H9 (cell line): ENCODE data around the gene KIF26B. TPM values are rescaled to one million over a fixed set of nuclear protein-coding genes. Genes with fewer than 3 reads are reported as not detected.

ENCODE experiments used
- DNase-seq: peaks from one replicate; pipeline ENCODE4 v3.0.0-alpha.2; 2017
- H2AFZ ChIP-seq: one replicate; pipeline ENCODE4 v1.6.1; 2013; ENCODE audit warnings: mild to moderate bottlenecking, low read length, control low read depth, moderate library complexity
- H2AK5ac ChIP-seq: 2 replicates; pipeline ENCODE4 v1.6.1; 2013; ENCODE audit warnings: low read length, control low read depth, mixed read lengths; ENCODE audit not compliant: insufficient read length
- H2BK120ac ChIP-seq: one replicate; pipeline ENCODE4 v1.6.1; 2013; ENCODE audit warnings: low read depth, mild to moderate bottlenecking, low read length, control low read depth, inconsistent platforms; ENCODE audit not compliant: poor library complexity, severe bottlenecking
- H2BK12ac ChIP-seq: 2 replicates; pipeline ENCODE4 v1.6.1; 2013; ENCODE audit warnings: low read length, control low read depth, mixed read lengths, low read depth; ENCODE audit not compliant: insufficient read length
- H2BK15ac ChIP-seq: 2 replicates; pipeline ENCODE4 v1.6.1; 2013; ENCODE audit warnings: low read depth, low read length, control low read depth
- H2BK20ac ChIP-seq: one replicate; pipeline ENCODE4 v1.6.1; 2013; ENCODE audit warnings: low read depth, mild to moderate bottlenecking, low read length, control low read depth, inconsistent platforms; ENCODE audit not compliant: poor library complexity, severe bottlenecking
- H2BK5ac ChIP-seq: 2 replicates; pipeline ENCODE4 v1.6.1; 2013; ENCODE audit warnings: low read length, control low read depth, mixed read lengths; ENCODE audit not compliant: insufficient read length
- H3K14ac ChIP-seq: 2 replicates; pipeline ENCODE4 v1.6.1; 2013; ENCODE audit warnings: low read length, control low read depth; ENCODE audit not compliant: insufficient read depth
- H3K18ac ChIP-seq: 2 replicates; pipeline ENCODE4 v1.6.1; 2013; ENCODE audit warnings: low read depth, mild to moderate bottlenecking, mixed read lengths, low read length, control low read depth; ENCODE audit not compliant: insufficient read length
- H3K23ac ChIP-seq: 2 replicates; pipeline ENCODE4 v1.6.1; 2013; ENCODE audit warnings: low read length, control low read depth, mixed read lengths, low read depth; ENCODE audit not compliant: insufficient read length
- H3K23me2 ChIP-seq: 2 replicates; pipeline ENCODE4 v1.6.1; 2013; ENCODE audit warnings: low read depth, mild to moderate bottlenecking, mixed read lengths, low read length, control low read depth; ENCODE audit not compliant: insufficient read length, poor library complexity, severe bottlenecking
- H3K27ac ChIP-seq: 2 replicates; pipeline ENCODE4 v1.5.1; 2013; ENCODE audit warnings: low read length, control low read depth, mixed read lengths, low read depth; ENCODE audit not compliant: insufficient read length
- H3K27me3 ChIP-seq: 2 replicates; pipeline ENCODE4 v1.6.1; 2013; ENCODE audit warnings: low read length, control low read depth, inconsistent platforms; ENCODE audit not compliant: insufficient read depth
- H3K4ac ChIP-seq: 2 replicates; pipeline ENCODE4 v1.6.1; 2013; ENCODE audit warnings: low read depth, mild to moderate bottlenecking, control low read depth, inconsistent platforms, low read length, moderate library complexity
- H3K4me1 ChIP-seq: 2 replicates; pipeline ENCODE4 v1.6.1; 2013; ENCODE audit warnings: low read length, control low read depth, inconsistent platforms; ENCODE audit not compliant: insufficient read depth
- H3K4me2 ChIP-seq: 2 replicates; pipeline ENCODE4 v1.6.1; 2013; ENCODE audit warnings: low read length, control low read depth, mixed read lengths; ENCODE audit not compliant: insufficient read length, insufficient read depth
- H3K56ac ChIP-seq: 2 replicates; pipeline ENCODE4 v1.6.1; 2013; ENCODE audit warnings: low read depth, mild to moderate bottlenecking, mixed read lengths, low read length, control low read depth; ENCODE audit not compliant: insufficient read length
- H3K79me1 ChIP-seq: 2 replicates; pipeline ENCODE4 v1.6.1; 2013; ENCODE audit warnings: low read depth, mild to moderate bottlenecking, moderate library complexity, low read length, control low read depth, inconsistent platforms; ENCODE audit not compliant: insufficient read depth, poor library complexity, severe bottlenecking
- H3K79me2 ChIP-seq: 2 replicates; pipeline ENCODE4 v1.6.1; 2013; ENCODE audit warnings: low read length, control low read depth, inconsistent platforms; ENCODE audit not compliant: insufficient read depth
- H3K9ac ChIP-seq: 2 replicates; pipeline ENCODE4 v1.6.1; 2013; ENCODE audit warnings: low read length, control low read depth, mixed read lengths; ENCODE audit not compliant: insufficient read length; ENCODE audit errors: extremely low read depth
- H3K9me3 ChIP-seq: one replicate; pipeline ENCODE4 v1.6.1; 2013; ENCODE audit warnings: low read depth, low read length, inconsistent platforms; ENCODE audit not compliant: control insufficient read depth
- H3T11ph ChIP-seq: one replicate; pipeline ENCODE4 v1.6.1; 2013; ENCODE audit warnings: mild to moderate bottlenecking, low read length, control low read depth, inconsistent platforms
- H4K20me1 ChIP-seq: one replicate; pipeline ENCODE4 v1.6.1; 2013; ENCODE audit not compliant: control insufficient read depth, insufficient read length, insufficient read depth
- H4K5ac ChIP-seq: 2 replicates; pipeline ENCODE4 v1.6.1; 2013; ENCODE audit warnings: low read depth, mild to moderate bottlenecking, mixed read lengths, low read length, control low read depth; ENCODE audit not compliant: insufficient read length
- H4K8ac ChIP-seq: replicated peaks from 2 replicates; pipeline ENCODE4 v1.6.1; 2013; ENCODE audit warnings: low read length, control low read depth, mixed read lengths, low read depth; ENCODE audit not compliant: insufficient read length
- H4K91ac ChIP-seq: 2 replicates; pipeline ENCODE4 v1.6.1; 2013; ENCODE audit warnings: low read depth, mild to moderate bottlenecking, moderate library complexity, mixed read lengths, low read length, control low read depth; ENCODE audit not compliant: insufficient read length
- H3K27ac Mint-ChIP-seq, 3 experiments: 2 replicates in 2 of 3; 3 replicates in 1 of 3; pipeline ENCODE4 v1.8.0; 2020 to 2021; ENCODE audit warnings: mixed read lengths in 3 of 3, mild to moderate bottlenecking in 1 of 3, moderate library complexity in 1 of 3
- H3K27me3 Mint-ChIP-seq: 2 replicates; pipeline ENCODE4 v1.8.0; 2021; ENCODE audit warnings: low read depth, mild to moderate bottlenecking, moderate library complexity, mixed read lengths
- H3K36me3 Mint-ChIP-seq, 3 experiments: 2 replicates in 2 of 3; 3 replicates in 1 of 3; pipeline ENCODE4 v1.8.0; 2020 to 2021; ENCODE audit warnings: low read depth in 3 of 3, mixed read lengths in 3 of 3; ENCODE audit not compliant: insufficient read depth in 1 of 3
- H3K4me1 Mint-ChIP-seq, 2 experiments: 2 replicates each; pipeline ENCODE4 v1.8.0; 2020; ENCODE audit warnings: mixed read lengths in 2 of 2
- H3K4me3 Mint-ChIP-seq, 2 experiments: 2 replicates in 1 of 2; 3 replicates in 1 of 2; pipeline ENCODE4 v1.8.0; 2020 to 2021; ENCODE audit warnings: mild to moderate bottlenecking in 2 of 2, mixed read lengths in 2 of 2, moderate library complexity in 1 of 2
- H3K9me3 Mint-ChIP-seq, 2 experiments: 2 replicates in 1 of 2; 3 replicates in 1 of 2; pipeline ENCODE4 v1.8.0; 2020; ENCODE audit warnings: mild to moderate bottlenecking in 2 of 2, mixed read lengths in 2 of 2, moderate library complexity in 1 of 2
- WGBS: extraction: QIAGEN DNeasy Blood & Tissue Kit; methylation state at CpG from one replicate; pipeline ENCODE4 v1.1.7; 2013; ENCODE audit warnings: missing lambda C conversion rate, low lambda C conversion rate, mixed read lengths; ENCODE audit not compliant: insufficient read length; ENCODE audit errors: extremely low coverage; 5-methylcytosine and 5-hydroxymethylcytosine counted together
- total RNA-seq: library from RNA; stranded (reverse); gene quantifications from 2 replicates; pipeline ENCODE4 v1.2.1, GENCODE V29; 2021
- TF ChIP-seq, protein P1 (sequence below): fragments of 200-600 bp; sonication (generic); conservative IDR thresholded peaks from 3 replicates; pipeline ENCODE4 v1.8.0; 2021; ENCODE audit warnings: antibody characterized with exemption, mild to moderate bottlenecking

Gene KIF26B
- total RNA-seq, 1 experiment from 2014 or later, result 0.13 TPM

DNA sequence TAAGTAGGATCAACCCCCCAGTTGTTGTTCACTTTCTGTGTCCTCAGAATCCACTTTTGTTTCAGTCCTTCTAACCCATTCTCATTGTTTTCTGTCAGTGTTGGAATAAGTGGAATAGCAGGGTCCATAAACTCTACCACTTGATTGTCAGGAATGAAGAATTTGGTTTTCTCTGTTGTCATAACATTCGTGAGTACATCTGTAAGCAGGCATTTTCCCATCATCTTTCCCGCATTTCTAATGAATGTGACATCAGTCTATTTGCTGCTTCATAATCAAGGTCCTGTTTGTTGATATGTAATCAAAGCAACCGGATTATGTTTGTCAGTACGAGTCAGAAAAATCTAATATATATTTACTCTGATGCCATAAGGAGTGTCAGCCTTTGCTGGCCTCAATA is 147.1 kb downstream of the KIF26B start:
- H3K27ac ChIP-seq, result no peak overlapping the region
- no peak overlapping the region for H3K4ac ChIP-seq
- no peaks in the 10 kb centered on the region for H3K36me3 Mint-ChIP-seq
- no peak overlapping the region for H2AK5ac ChIP-seq
- H3K27me3 Mint-ChIP-seq, result peaks cover 5% of the 10 kb centered on the region; the same call in 1 of the 2 replicates
- no peak overlapping the region for H2BK5ac ChIP-seq
- no peak overlapping the region for H2BK12ac ChIP-seq
- no peak overlapping the region for H3K27ac Mint-ChIP-seq
- H3K9me3 Mint-ChIP-seq, result no peaks in the 10 kb centered on the region; a peak in 3 of 5 replicates
- H3K4me2 ChIP-seq, result no peak overlapping the region
- H2AFZ ChIP-seq, result no peak overlapping the region
- no peak overlapping the region for H3K56ac ChIP-seq
- H3K4me1 Mint-ChIP-seq, result peaks cover 3% of the 10 kb centered on the region in 2 experiments; a peak in 1 of 4 replicates
- H3K18ac ChIP-seq, result no peak overlapping the region
- H2BK15ac ChIP-seq, result no peak overlapping the region
- no peak overlapping the region for H3K23ac ChIP-seq
- H3K4me1 ChIP-seq, result no peaks in the 10 kb centered on the region
- H4K8ac ChIP-seq, result no peak overlapping the region
- H3K23me2 ChIP-seq, result no peaks in the 10 kb centered on the region
- no peak overlapping the region for H3K14ac ChIP-seq
- no peak overlapping the region for H4K5ac ChIP-seq
- H4K20me1 ChIP-seq, result no peaks in the 10 kb centered on the region
- no peak overlapping the region for H3K9ac ChIP-seq
- no CpG with 5 or more reads among the region's 4 CpGs for WGBS
- no peak for DNase-seq
- no peak overlapping the region for H3T11ph ChIP-seq
- no peak overlapping the region for H2BK120ac ChIP-seq
- no peak overlapping the region for H2BK20ac ChIP-seq
- H4K91ac ChIP-seq, result no peak overlapping the region
- no peaks in the 10 kb centered on the region for H3K79me1 ChIP-seq
- H3K79me2 ChIP-seq, result no peaks in the 10 kb centered on the region
- TF ChIP-seq, protein P1, sequence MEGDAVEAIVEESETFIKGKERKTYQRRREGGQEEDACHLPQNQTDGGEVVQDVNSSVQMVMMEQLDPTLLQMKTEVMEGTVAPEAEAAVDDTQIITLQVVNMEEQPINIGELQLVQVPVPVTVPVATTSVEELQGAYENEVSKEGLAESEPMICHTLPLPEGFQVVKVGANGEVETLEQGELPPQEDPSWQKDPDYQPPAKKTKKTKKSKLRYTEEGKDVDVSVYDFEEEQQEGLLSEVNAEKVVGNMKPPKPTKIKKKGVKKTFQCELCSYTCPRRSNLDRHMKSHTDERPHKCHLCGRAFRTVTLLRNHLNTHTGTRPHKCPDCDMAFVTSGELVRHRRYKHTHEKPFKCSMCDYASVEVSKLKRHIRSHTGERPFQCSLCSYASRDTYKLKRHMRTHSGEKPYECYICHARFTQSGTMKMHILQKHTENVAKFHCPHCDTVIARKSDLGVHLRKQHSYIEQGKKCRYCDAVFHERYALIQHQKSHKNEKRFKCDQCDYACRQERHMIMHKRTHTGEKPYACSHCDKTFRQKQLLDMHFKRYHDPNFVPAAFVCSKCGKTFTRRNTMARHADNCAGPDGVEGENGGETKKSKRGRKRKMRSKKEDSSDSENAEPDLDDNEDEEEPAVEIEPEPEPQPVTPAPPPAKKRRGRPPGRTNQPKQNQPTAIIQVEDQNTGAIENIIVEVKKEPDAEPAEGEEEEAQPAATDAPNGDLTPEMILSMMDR, result no peak
- H3K27me3 ChIP-seq, result no peaks in the 10 kb centered on the region
- H3K9me3 ChIP-seq, result no peaks in the 10 kb centered on the region
- H3K4me3 Mint-ChIP-seq, result no peak overlapping the region
